HL-60 (cell line): ENCODE results near the gene MUC6.

Source experiments
- DNase-seq, 2 experiments: peaks; one replicate each; pipeline ENCODE4 v3.0.0-alpha.2; 2010 to 2020; ENCODE audit warnings: low read depth in 1 of 2, low spot score in 1 of 2
- H3K27ac ChIP-seq: fragments of 250-450 bp; sonication (Bioruptor Pico); replicated peaks from 2 replicates; pipeline ENCODE4 v1.5.1; 2020; ENCODE audit warnings: mild to moderate bottlenecking, moderate library complexity
- H3K27me3 ChIP-seq: fragments of 250-450 bp; sonication (Bioruptor Pico); 2 replicates; pipeline ENCODE4 v1.5.1; 2021; ENCODE audit warnings: mild to moderate bottlenecking, moderate library complexity; ENCODE audit not compliant: insufficient read depth, poor library complexity, severe bottlenecking
- H3K4me3 ChIP-seq: replicated peaks from 2 replicates; pipeline ENCODE4 v1.5.1; 2011; ENCODE audit warnings: mild to moderate bottlenecking, control low read depth, low read length; ENCODE audit not compliant: insufficient read depth
- CTCF ChIP-seq: IDR thresholded peaks from one replicate; pipeline ENCODE4 v1.5.1; 2011; ENCODE audit warnings: low read length, control low read depth, inconsistent platforms; ENCODE audit not compliant: insufficient read depth
- GABPA ChIP-seq: IDR thresholded peaks from 2 replicates; pipeline ENCODE4 v1.6.1; 2012; ENCODE audit warnings: low read depth
- POLR2AphosphoS5 ChIP-seq: IDR thresholded peaks from 2 replicates; pipeline ENCODE4 v1.6.1; 2012; ENCODE audit warnings: low read depth
- SPI1 ChIP-seq: IDR thresholded peaks from 2 replicates; pipeline ENCODE4 v1.6.1; 2012; ENCODE audit warnings: low read depth, mild to moderate bottlenecking, borderline replicate concordance
- TF ChIP-seq, protein P1 (sequence below): IDR thresholded peaks from 2 replicates; pipeline ENCODE4 v1.6.1; 2012; ENCODE audit warnings: low read depth; ENCODE audit not compliant: insufficient replicate concordance

MUC6 gene

GRCh38 chr11:1037506-1038055 lies 1.1 kb upstream of the MUC6 start:
- H3K4me3 ChIP-seq = no peak overlapping the region
- H3K27ac ChIP-seq = no peak overlapping the region
- TF ChIP-seq, protein P1, sequence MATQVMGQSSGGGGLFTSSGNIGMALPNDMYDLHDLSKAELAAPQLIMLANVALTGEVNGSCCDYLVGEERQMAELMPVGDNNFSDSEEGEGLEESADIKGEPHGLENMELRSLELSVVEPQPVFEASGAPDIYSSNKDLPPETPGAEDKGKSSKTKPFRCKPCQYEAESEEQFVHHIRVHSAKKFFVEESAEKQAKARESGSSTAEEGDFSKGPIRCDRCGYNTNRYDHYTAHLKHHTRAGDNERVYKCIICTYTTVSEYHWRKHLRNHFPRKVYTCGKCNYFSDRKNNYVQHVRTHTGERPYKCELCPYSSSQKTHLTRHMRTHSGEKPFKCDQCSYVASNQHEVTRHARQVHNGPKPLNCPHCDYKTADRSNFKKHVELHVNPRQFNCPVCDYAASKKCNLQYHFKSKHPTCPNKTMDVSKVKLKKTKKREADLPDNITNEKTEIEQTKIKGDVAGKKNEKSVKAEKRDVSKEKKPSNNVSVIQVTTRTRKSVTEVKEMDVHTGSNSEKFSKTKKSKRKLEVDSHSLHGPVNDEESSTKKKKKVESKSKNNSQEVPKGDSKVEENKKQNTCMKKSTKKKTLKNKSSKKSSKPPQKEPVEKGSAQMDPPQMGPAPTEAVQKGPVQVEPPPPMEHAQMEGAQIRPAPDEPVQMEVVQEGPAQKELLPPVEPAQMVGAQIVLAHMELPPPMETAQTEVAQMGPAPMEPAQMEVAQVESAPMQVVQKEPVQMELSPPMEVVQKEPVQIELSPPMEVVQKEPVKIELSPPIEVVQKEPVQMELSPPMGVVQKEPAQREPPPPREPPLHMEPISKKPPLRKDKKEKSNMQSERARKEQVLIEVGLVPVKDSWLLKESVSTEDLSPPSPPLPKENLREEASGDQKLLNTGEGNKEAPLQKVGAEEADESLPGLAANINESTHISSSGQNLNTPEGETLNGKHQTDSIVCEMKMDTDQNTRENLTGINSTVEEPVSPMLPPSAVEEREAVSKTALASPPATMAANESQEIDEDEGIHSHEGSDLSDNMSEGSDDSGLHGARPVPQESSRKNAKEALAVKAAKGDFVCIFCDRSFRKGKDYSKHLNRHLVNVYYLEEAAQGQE = no peak
- no peak for TF ChIP-seq CTCF
- no peak for TF ChIP-seq POLR2AphosphoS5
- no peak for TF ChIP-seq SPI1
- no peak for TF ChIP-seq GABPA
- DNase-seq = no peak
- no peaks in the 10 kb centered on the region for H3K27me3 ChIP-seq

DNA sequence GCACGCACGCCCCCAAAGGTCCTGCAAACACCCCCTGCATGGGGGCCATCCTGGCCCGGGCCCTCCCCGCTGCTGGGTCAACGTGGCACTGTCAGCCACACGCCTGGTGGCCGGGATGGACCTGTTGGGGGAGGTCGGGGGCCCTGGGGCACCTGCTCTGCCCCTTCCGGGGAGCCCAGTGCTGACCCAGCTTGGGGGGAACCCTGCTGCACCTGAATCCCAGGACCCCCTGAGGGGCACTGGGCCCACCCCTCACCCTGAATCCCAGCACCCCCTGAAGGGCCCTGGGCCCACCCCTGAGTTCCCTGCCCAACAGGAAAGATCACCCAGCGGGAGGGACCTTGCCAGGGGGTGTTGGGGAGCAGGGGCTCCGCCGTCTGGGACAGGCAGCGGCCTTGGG lies 413 bp upstream of the MUC6 start:
- no peak for DNase-seq
- Histone ChIP-seq H3K27me3 (no peaks in the 10 kb centered on the region), H3K4me3 (no peak overlapping the region), H3K27ac (no peak overlapping the region)
- TF ChIP-seq CTCF = no peak
- TF ChIP-seq SPI1 = no peak
- TF ChIP-seq POLR2AphosphoS5 = no peak
- TF ChIP-seq GABPA = no peak
- TF ChIP-seq, protein P1 = no peak

DNA sequence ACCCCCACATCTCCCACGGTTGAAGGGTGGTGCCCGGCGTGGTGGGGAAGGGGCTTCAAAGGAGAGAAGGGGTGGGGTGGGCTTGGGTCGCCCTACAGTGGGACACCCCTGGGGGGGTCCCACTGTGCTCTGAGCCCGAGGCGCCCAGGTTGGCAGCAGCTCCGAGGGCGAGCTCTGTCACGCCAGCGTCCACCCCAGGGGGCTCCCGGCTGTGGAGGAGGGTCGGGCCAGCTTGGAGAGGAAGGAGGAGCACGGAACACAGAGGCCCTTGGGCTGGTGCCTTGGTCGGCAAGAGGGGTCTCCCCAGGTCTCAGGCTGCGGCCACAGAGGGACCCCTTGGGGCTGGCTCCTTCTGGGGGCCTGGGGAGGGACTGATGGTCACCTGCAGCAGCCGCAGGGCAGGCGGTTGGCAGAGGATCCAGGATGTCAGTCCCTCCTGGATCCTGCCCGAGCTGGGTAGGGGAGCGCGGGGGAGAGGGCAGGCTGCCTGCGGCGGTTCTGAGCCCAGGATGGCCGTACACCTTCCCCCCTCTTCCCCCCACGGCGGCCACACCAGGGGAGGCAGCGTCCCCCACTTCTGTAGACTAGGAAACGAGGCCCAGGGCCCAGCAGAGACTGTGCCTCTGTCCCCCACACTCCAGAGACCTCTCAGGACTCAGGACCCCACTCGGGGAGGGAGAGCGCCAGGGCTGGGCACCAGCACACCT lies 788 bp downstream of the MUC6 start:
- DNase-seq = no peak
- Histone ChIP-seq H3K4me3 (no peak overlapping the region), H3K27ac (no peak overlapping the region), H3K27me3 (no peaks in the 10 kb centered on the region)
- TF ChIP-seq, protein P1 = no peak
- TF ChIP-seq SPI1 (no peak), GABPA (no peak), CTCF (no peak), POLR2AphosphoS5 (no peak)
